Neutrophil (primary cell): ENCODE results near the gene TCTA.

ENCODE experiments used
- H3K27ac ChIP-seq: fragments of 200-600 bp; sonication (generic); 2 replicates; pipeline ENCODE4 v1.5.1; 2016; ENCODE audit warnings: mild to moderate bottlenecking, moderate library complexity
- H3K27me3 ChIP-seq: fragments of 200-600 bp; sonication (generic); 2 replicates; pipeline ENCODE4 v1.6.0; 2016; ENCODE audit warnings: mild to moderate bottlenecking
- H3K36me3 ChIP-seq: fragments of 200-600 bp; sonication (generic); 2 replicates; pipeline ENCODE4 v1.5.1; 2017
- H3K4me1 ChIP-seq, 2 experiments: fragments of 200-600 bp in 1 of 2; sonication (generic) in 1 of 2; 1 replicate in 1 of 2; 2 replicates in 1 of 2; pipeline versions ENCODE4 v1.5.1 to v1.6.1; 2013 to 2016; ENCODE audit warnings: low read depth in 1 of 2, low read length in 1 of 2, mild to moderate bottlenecking in 1 of 2, moderate library complexity in 1 of 2; ENCODE audit not compliant: control insufficient read depth in 1 of 2, insufficient read depth in 1 of 2
- H3K4me3 ChIP-seq, 2 experiments: fragments of 200-600 bp in 1 of 2; sonication (generic) in 1 of 2; 1 replicate in 1 of 2; 2 replicates in 1 of 2; pipeline ENCODE4 v1.5.1; 2013 to 2016; ENCODE audit warnings: low read depth in 1 of 2, low read length in 1 of 2, mild to moderate bottlenecking in 1 of 2, moderate library complexity in 1 of 2
- H3K9me3 ChIP-seq: fragments of 200-600 bp; sonication (generic); 2 replicates; pipeline ENCODE4 v1.5.1; 2016
- TF ChIP-seq, protein P1 (sequence below): fragments of 200-600 bp; sonication (generic); IDR thresholded peaks from 2 replicates; pipeline ENCODE4 v1.5.1; 2016; ENCODE audit warnings: antibody characterized with exemption

Gene TCTA

GRCh38 chr3:49378249-49378895, 33.9 kb upstream of the TCTA start:
- Histone ChIP-seq H3K4me1 (peaks cover 13 to 18% of the 10 kb centered on the region in 2 experiments), H3K27me3 (no peaks in the 10 kb centered on the region), H3K27ac (peak overlapping the region; percentile 31), H3K4me3 (no peak overlapping the region), H3K9me3 (no peaks in the 10 kb centered on the region), H3K36me3 (peaks cover 19% of the 10 kb centered on the region)
- TF ChIP-seq, protein P1, sequence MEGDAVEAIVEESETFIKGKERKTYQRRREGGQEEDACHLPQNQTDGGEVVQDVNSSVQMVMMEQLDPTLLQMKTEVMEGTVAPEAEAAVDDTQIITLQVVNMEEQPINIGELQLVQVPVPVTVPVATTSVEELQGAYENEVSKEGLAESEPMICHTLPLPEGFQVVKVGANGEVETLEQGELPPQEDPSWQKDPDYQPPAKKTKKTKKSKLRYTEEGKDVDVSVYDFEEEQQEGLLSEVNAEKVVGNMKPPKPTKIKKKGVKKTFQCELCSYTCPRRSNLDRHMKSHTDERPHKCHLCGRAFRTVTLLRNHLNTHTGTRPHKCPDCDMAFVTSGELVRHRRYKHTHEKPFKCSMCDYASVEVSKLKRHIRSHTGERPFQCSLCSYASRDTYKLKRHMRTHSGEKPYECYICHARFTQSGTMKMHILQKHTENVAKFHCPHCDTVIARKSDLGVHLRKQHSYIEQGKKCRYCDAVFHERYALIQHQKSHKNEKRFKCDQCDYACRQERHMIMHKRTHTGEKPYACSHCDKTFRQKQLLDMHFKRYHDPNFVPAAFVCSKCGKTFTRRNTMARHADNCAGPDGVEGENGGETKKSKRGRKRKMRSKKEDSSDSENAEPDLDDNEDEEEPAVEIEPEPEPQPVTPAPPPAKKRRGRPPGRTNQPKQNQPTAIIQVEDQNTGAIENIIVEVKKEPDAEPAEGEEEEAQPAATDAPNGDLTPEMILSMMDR = no peak

GRCh38 chr3:49383387-49383786, 28.8 kb upstream of the TCTA start:
- Histone ChIP-seq H3K27me3 (no peaks in the 10 kb centered on the region), H3K4me1 (peaks cover 30 to 38% of the 10 kb centered on the region in 2 experiments)

GRCh38 chr3:49385617-49386016, 26.6 kb upstream of the TCTA start:
- Histone ChIP-seq H3K27ac (peak overlapping the region; percentile 77), H3K4me3 (peak overlapping the region in 1 of 2 experiments; percentile 5), H3K4me1 (peaks cover 31 to 32% of the 10 kb centered on the region in 2 experiments), H3K9me3 (no peaks in the 10 kb centered on the region), H3K36me3 (no peaks in the 10 kb centered on the region), H3K27me3 (no peaks in the 10 kb centered on the region)
- TF ChIP-seq, protein P1 = no peak

More at GRCh38 chr3:49383387-49383786, 28.8 kb upstream of the TCTA start:
- H3K27ac ChIP-seq = peak overlapping the region; percentile 23
- H3K4me3 ChIP-seq = no peak overlapping the region
- H3K9me3 ChIP-seq = no peaks in the 10 kb centered on the region
- TF ChIP-seq, protein P1 = no peak
- no peaks in the 10 kb centered on the region for H3K36me3 ChIP-seq

DNA sequence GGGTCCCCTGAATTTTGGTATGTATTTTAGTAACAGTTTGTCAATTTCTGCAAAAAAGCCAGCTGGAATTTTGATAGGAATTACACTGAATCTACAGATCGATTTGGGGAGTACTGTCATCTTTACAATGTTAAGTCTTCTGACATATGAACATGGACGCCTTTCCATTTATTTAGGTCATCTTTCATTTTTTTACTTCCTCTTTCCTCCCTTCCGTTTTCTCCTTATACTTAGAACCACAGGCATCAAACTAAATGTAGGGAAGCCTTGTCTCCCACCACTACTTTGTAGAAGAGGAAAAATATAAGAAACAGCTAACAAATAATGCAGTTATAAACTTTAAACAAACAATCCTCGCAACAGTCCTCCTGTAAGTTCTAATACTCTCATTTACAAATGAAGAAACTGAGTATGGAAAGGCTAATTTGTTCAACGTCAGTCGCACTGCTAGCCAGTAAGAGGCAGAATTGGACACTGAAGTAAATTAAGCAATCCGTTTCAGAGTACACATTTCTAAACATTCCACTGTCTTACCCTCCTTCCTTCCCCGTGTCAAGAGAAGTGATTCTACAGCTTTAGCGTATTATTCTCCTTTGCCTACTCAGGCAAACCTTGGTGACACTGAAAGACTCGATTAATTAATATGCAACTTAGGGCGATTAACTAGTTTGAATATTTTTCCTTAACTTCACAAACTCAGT, 26.0 kb upstream of the TCTA start:
- Histone ChIP-seq H3K9me3 (no peaks in the 10 kb centered on the region), H3K36me3 (no peaks in the 10 kb centered on the region), H3K27me3 (no peaks in the 10 kb centered on the region), H3K4me1 (peaks cover 31 to 32% of the 10 kb centered on the region in 2 experiments), H3K4me3 (peak overlapping the region; percentile 4 to 5), H3K27ac (peak overlapping the region; percentile 77)
- TF ChIP-seq, protein P1 = no peak

DNA sequence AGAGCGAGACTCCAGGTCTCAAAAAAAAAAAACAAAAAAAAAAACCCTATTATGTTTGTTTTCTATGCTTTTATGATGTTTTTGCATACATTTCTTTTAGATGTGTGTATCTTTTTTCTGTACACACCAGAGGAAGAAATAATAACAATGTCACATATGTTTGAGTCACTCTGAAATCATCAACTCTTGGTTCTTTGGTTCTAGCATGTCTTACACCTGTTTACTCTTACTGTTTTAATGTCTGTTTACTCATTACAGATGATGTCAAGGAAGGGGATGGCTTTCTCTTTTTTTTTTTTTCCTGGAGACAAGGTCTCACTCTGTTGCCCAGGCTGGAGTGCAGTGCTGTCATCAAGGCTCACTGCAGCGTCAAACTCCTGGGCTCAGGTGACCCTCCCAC, 24.5 kb upstream of the TCTA start:
- Histone ChIP-seq H3K27ac (peak overlapping the region; percentile 51), H3K4me3 (no peak overlapping the region), H3K9me3 (no peaks in the 10 kb centered on the region), H3K36me3 (peaks cover 3% of the 10 kb centered on the region), H3K4me1 (peaks cover 25 to 32% of the 10 kb centered on the region in 2 experiments), H3K27me3 (no peaks in the 10 kb centered on the region)
- TF ChIP-seq, protein P1 = no peak
